Activated naive CD4-positive, alpha-beta T cell treated with anti-CD3 and anti-CD28 coated beads, Interleukin-2, amount 10 ng/mL, durations not matched to agents 7 days and 5 days (primary cell): ENCODE measurements around the gene ADGRG2.
A peak's percentile ranks its signal among the peaks of the same experiment; 100 is the strongest.

Experiments used
- CTCF ChIA-PET: fragments of 350-600 bp; sonication (Branson Sonifier 250); formaldehyde crosslinking; loops from one replicate; lab custom pipeline; 2021; ENCODE audit warnings: antibody characterized with exemption; lab: Charles Lee
- DNase-seq: peaks from one replicate; pipeline ENCODE4 v3.0.0-alpha.2; 2020
- H3K27ac Mint-ChIP-seq: one replicate; pipeline ENCODE4 v1.8.0; 2021; ENCODE audit warnings: mild to moderate bottlenecking, moderate library complexity, mixed read lengths
- H3K27me3 Mint-ChIP-seq: one replicate; pipeline ENCODE4 v1.8.0; 2021; ENCODE audit warnings: mild to moderate bottlenecking, mixed read lengths
- H3K36me3 Mint-ChIP-seq: one replicate; pipeline ENCODE4 v1.8.0; 2021; ENCODE audit warnings: mixed read lengths
- H3K4me1 Mint-ChIP-seq: one replicate; pipeline ENCODE4 v1.8.0; 2021; ENCODE audit warnings: mixed read lengths
- H3K4me3 Mint-ChIP-seq: one replicate; pipeline ENCODE4 v1.8.0; 2021; ENCODE audit warnings: mild to moderate bottlenecking, moderate library complexity, mixed read lengths
- H3K9me3 Mint-ChIP-seq: one replicate; pipeline ENCODE4 v1.8.0; 2021; ENCODE audit warnings: mixed read lengths

ADGRG2 gene

GRCh38 chrX:19121898-19122640, at the start of gene ADGRG2:
ADGRG2 (minus strand) TSS chrX:19122468; CDS start chrX:19068834, 53,634 bp downstream.
- CTCF ChIA-PET = no interaction called here
- peaks cover 53% of the 10 kb centered on the region for H3K27me3 Mint-ChIP-seq
- no peak within 1 kb of the TSS for H3K4me3 Mint-ChIP-seq

GRCh38 chrX:19168609-19169008, 46.3 kb upstream of the ADGRG2 start:
- H3K27ac Mint-ChIP-seq = no peak overlapping the region
- H3K4me1 Mint-ChIP-seq = no peaks in the 10 kb centered on the region
- H3K27me3 Mint-ChIP-seq = peaks cover 3% of the 10 kb centered on the region
- H3K4me3 Mint-ChIP-seq = no peak overlapping the region
- H3K9me3 Mint-ChIP-seq = no peaks in the 10 kb centered on the region
- CTCF ChIA-PET = no interaction called here
- DNase-seq = no peak
- no peaks in the 10 kb centered on the region for H3K36me3 Mint-ChIP-seq

More at GRCh38 chrX:19121898-19122640, at the start of gene ADGRG2:
- Mint-ChIP-seq H3K36me3 (no peaks in the 10 kb centered on the region), H3K9me3 (no peaks in the 10 kb centered on the region), H3K4me1 (no peaks in the 10 kb centered on the region), H3K27ac (no peak within 1 kb of the TSS)
- peak; percentile 19 for DNase-seq

- H3K4me3 Mint-ChIP-seq = no peak overlapping the region
- CTCF ChIA-PET = no interaction called here
- no peaks in the 10 kb centered on the region for H3K9me3 Mint-ChIP-seq
- H3K27me3 Mint-ChIP-seq = peaks cover 3% of the 10 kb centered on the region
- H3K4me1 Mint-ChIP-seq = no peaks in the 10 kb centered on the region
- no peaks in the 10 kb centered on the region for H3K36me3 Mint-ChIP-seq
- no peak overlapping the region for H3K27ac Mint-ChIP-seq
- DNase-seq = no peak
Measured at GRCh38 chrX:19162851-19163250, 40.6 kb upstream of the ADGRG2 start.

GRCh38 chrX:19156186-19156585, 33.9 kb upstream of the ADGRG2 start:
- Mint-ChIP-seq H3K27me3 (no peaks in the 10 kb centered on the region), H3K27ac (no peak overlapping the region), H3K4me3 (no peak overlapping the region), H3K9me3 (no peaks in the 10 kb centered on the region), H3K36me3 (no peaks in the 10 kb centered on the region), H3K4me1 (no peaks in the 10 kb centered on the region)
- CTCF ChIA-PET = no interaction called here
- no peak for DNase-seq

- H3K9me3 Mint-ChIP-seq = no peaks in the 10 kb centered on the region
- no peaks in the 10 kb centered on the region for H3K36me3 Mint-ChIP-seq
- H3K27me3 Mint-ChIP-seq = no peaks in the 10 kb centered on the region
- H3K27ac Mint-ChIP-seq = no peak overlapping the region
- H3K4me3 Mint-ChIP-seq = no peak overlapping the region
- no peak for DNase-seq
- CTCF ChIA-PET = no interaction called here
- H3K4me1 Mint-ChIP-seq = no peaks in the 10 kb centered on the region
Measured at GRCh38 chrX:19152762-19153161, 30.5 kb upstream of the ADGRG2 start.

- Mint-ChIP-seq H3K36me3 (no peaks in the 10 kb centered on the region), H3K27ac (no peak overlapping the region), H3K4me3 (no peak overlapping the region), H3K4me1 (no peaks in the 10 kb centered on the region), H3K9me3 (no peaks in the 10 kb centered on the region), H3K27me3 (no peaks in the 10 kb centered on the region)
- CTCF ChIA-PET = no interaction called here
- no peak for DNase-seq
Measured at GRCh38 chrX:19137067-19137466, 14.8 kb upstream of the ADGRG2 start.

GRCh38 chrX:19133784-19134183, 11.5 kb upstream of the ADGRG2 start:
- Mint-ChIP-seq H3K27ac (no peak overlapping the region), H3K36me3 (no peaks in the 10 kb centered on the region), H3K4me1 (no peaks in the 10 kb centered on the region), H3K4me3 (no peak overlapping the region), H3K9me3 (no peaks in the 10 kb centered on the region), H3K27me3 (peaks cover 1% of the 10 kb centered on the region)
- no peak for DNase-seq
- CTCF ChIA-PET = no interaction called here

GRCh38 chrX:19133231-19133630, 11.0 kb upstream of the ADGRG2 start:
- no peaks in the 10 kb centered on the region for H3K36me3 Mint-ChIP-seq
- no peaks in the 10 kb centered on the region for H3K4me1 Mint-ChIP-seq
- no peak for DNase-seq
- peaks cover 3% of the 10 kb centered on the region for H3K27me3 Mint-ChIP-seq
- no peaks in the 10 kb centered on the region for H3K9me3 Mint-ChIP-seq
- H3K27ac Mint-ChIP-seq = no peak overlapping the region
- CTCF ChIA-PET = no interaction called here
- H3K4me3 Mint-ChIP-seq = no peak overlapping the region

- CTCF ChIA-PET = no interaction called here
- Mint-ChIP-seq H3K27ac (no peak overlapping the region), H3K36me3 (no peaks in the 10 kb centered on the region), H3K27me3 (peaks cover 6% of the 10 kb centered on the region), H3K9me3 (no peaks in the 10 kb centered on the region), H3K4me3 (no peak overlapping the region), H3K4me1 (no peaks in the 10 kb centered on the region)
- no peak for DNase-seq
Measured at GRCh38 chrX:19130628-19131027, 8.4 kb upstream of the ADGRG2 start.

GRCh38 chrX:19129694-19130093, 7.4 kb upstream of the ADGRG2 start:
- no peaks in the 10 kb centered on the region for H3K36me3 Mint-ChIP-seq
- peaks cover 16% of the 10 kb centered on the region for H3K27me3 Mint-ChIP-seq
- H3K9me3 Mint-ChIP-seq = no peaks in the 10 kb centered on the region
- no peak overlapping the region for H3K27ac Mint-ChIP-seq
- CTCF ChIA-PET = no interaction called here
- no peak overlapping the region for H3K4me3 Mint-ChIP-seq
- no peaks in the 10 kb centered on the region for H3K4me1 Mint-ChIP-seq
- DNase-seq = no peak

GRCh38 chrX:19127649-19128168, 5.4 kb upstream of the ADGRG2 start:
- CTCF ChIA-PET = no interaction called here
- no peaks in the 10 kb centered on the region for H3K9me3 Mint-ChIP-seq
- no peaks in the 10 kb centered on the region for H3K36me3 Mint-ChIP-seq
- no peaks in the 10 kb centered on the region for H3K4me1 Mint-ChIP-seq
- no peak overlapping the region for H3K4me3 Mint-ChIP-seq
- DNase-seq = no peak
- no peak overlapping the region for H3K27ac Mint-ChIP-seq
- peaks cover 25% of the 10 kb centered on the region for H3K27me3 Mint-ChIP-seq

- H3K4me3 Mint-ChIP-seq = no peak overlapping the region
- H3K4me1 Mint-ChIP-seq = no peaks in the 10 kb centered on the region
- no peak for DNase-seq
- no peaks in the 10 kb centered on the region for H3K9me3 Mint-ChIP-seq
- H3K27ac Mint-ChIP-seq = no peak overlapping the region
- CTCF ChIA-PET = no interaction called here
- peaks cover 53% of the 10 kb centered on the region for H3K27me3 Mint-ChIP-seq
- no peaks in the 10 kb centered on the region for H3K36me3 Mint-ChIP-seq
Measured at GRCh38 chrX:19122641-19123009, 357 bp upstream of the ADGRG2 start.

- Mint-ChIP-seq H3K9me3 (no peaks in the 10 kb centered on the region), H3K27ac (no peak overlapping the region), H3K4me1 (no peaks in the 10 kb centered on the region)
Measured at GRCh38 chrX:19121466-19121865, 802 bp downstream of the ADGRG2 start.

GRCh38 chrX:19110642-19111041, 11.6 kb downstream of the ADGRG2 start:
- CTCF ChIA-PET = no interaction called here
- no peak overlapping the region for H3K4me3 Mint-ChIP-seq
- no peak overlapping the region for H3K27ac Mint-ChIP-seq
- no peaks in the 10 kb centered on the region for H3K4me1 Mint-ChIP-seq
- peaks cover 5% of the 10 kb centered on the region for H3K27me3 Mint-ChIP-seq
- DNase-seq = no peak
- H3K36me3 Mint-ChIP-seq = no peaks in the 10 kb centered on the region
- no peaks in the 10 kb centered on the region for H3K9me3 Mint-ChIP-seq

More at GRCh38 chrX:19121466-19121865, 802 bp downstream of the ADGRG2 start:
- DNase-seq = no peak
- Mint-ChIP-seq H3K4me3 (no peak overlapping the region), H3K36me3 (no peaks in the 10 kb centered on the region), H3K27me3 (peaks cover 53% of the 10 kb centered on the region)
- CTCF ChIA-PET = no interaction called here

- DNase-seq = no peak
- CTCF ChIA-PET = interaction anchor here (0.6 kb wide), 1 partner anchor 116 kb away, joined by 5 read pairs; no protein-coding TSS in a partner anchor
- Mint-ChIP-seq H3K27ac (no peak overlapping the region), H3K4me1 (no peaks in the 10 kb centered on the region), H3K36me3 (no peaks in the 10 kb centered on the region), H3K27me3 (peaks cover 5% of the 10 kb centered on the region), H3K9me3 (no peaks in the 10 kb centered on the region), H3K4me3 (no peak overlapping the region)
Measured at GRCh38 chrX:19107035-19107434, 15.2 kb downstream of the ADGRG2 start.
